Trophoblast cell (in vitro differentiated cells and primary cell): Measurements from ENCODE around the gene KLF2.
A peak's percentile ranks its signal among the peaks of the same experiment; 100 is the strongest.

Source experiments
- DNase-seq, 2 donors: peaks; one replicate each; pipeline ENCODE4 v3.0.0-alpha.2; 2016
- H2AFZ ChIP-seq: 2 replicates; pipeline ENCODE4 v1.6.1; 2013; ENCODE audit warnings: low read length, moderate library complexity, mild to moderate bottlenecking; ENCODE audit not compliant: insufficient read depth, poor library complexity
- H2AK5ac ChIP-seq: 2 replicates; pipeline ENCODE4 v1.6.1; 2013; ENCODE audit warnings: mild to moderate bottlenecking, low read length
- H2BK120ac ChIP-seq: 2 replicates; pipeline ENCODE4 v1.6.1; 2013; ENCODE audit warnings: low read length, mild to moderate bottlenecking, moderate library complexity; ENCODE audit not compliant: insufficient read depth, poor library complexity
- H2BK12ac ChIP-seq: 2 replicates; pipeline ENCODE4 v1.6.1; 2013; ENCODE audit warnings: mild to moderate bottlenecking, low read length, moderate library complexity
- H2BK5ac ChIP-seq: 2 replicates; pipeline ENCODE4 v1.6.1; 2013; ENCODE audit warnings: low read length, low read depth, moderate library complexity, mild to moderate bottlenecking; ENCODE audit not compliant: poor library complexity
- H3K14ac ChIP-seq: 2 replicates; pipeline ENCODE4 v1.6.1; 2013; ENCODE audit warnings: mild to moderate bottlenecking, low read length
- H3K18ac ChIP-seq: 2 replicates; pipeline ENCODE4 v1.6.1; 2013; ENCODE audit warnings: mild to moderate bottlenecking, low read length
- H3K23ac ChIP-seq: 2 replicates; pipeline ENCODE4 v1.6.1; 2013; ENCODE audit warnings: low read length
- H3K27ac ChIP-seq: 2 replicates; pipeline ENCODE4 v1.5.1; 2013; ENCODE audit warnings: low read depth, mild to moderate bottlenecking, inconsistent platforms, low read length, moderate library complexity
- H3K27me3 ChIP-seq: 2 replicates; pipeline ENCODE4 v1.6.1; 2013; ENCODE audit warnings: inconsistent platforms, mild to moderate bottlenecking, low read length, moderate library complexity; ENCODE audit not compliant: insufficient read depth
- H3K36me3 ChIP-seq, 2 experiments: 1 replicate in 1 of 2; 2 replicates in 1 of 2; pipeline ENCODE4 v1.6.1; 2013; ENCODE audit warnings: low read length in 2 of 2, mild to moderate bottlenecking in 2 of 2, moderate library complexity in 1 of 2; ENCODE audit not compliant: insufficient read depth in 2 of 2, control insufficient read depth in 1 of 2
- H3K4ac ChIP-seq: 2 replicates; pipeline ENCODE4 v1.6.1; 2013; ENCODE audit warnings: low read depth, mild to moderate bottlenecking, low read length, moderate library complexity
- H3K4me1 ChIP-seq, 2 experiments: 1 replicate in 1 of 2; 2 replicates in 1 of 2; pipeline ENCODE4 v1.6.1; 2013; ENCODE audit warnings: low read length in 2 of 2, mild to moderate bottlenecking in 2 of 2, moderate library complexity in 1 of 2; ENCODE audit not compliant: insufficient read depth in 2 of 2, control insufficient read depth in 1 of 2
- H3K4me2 ChIP-seq: 2 replicates; pipeline ENCODE4 v1.6.1; 2013; ENCODE audit warnings: inconsistent platforms, mild to moderate bottlenecking, low read length, moderate library complexity
- H3K4me3 ChIP-seq: 2 replicates; pipeline ENCODE4 v1.5.1; 2013; ENCODE audit warnings: mild to moderate bottlenecking, low read depth, low read length, inconsistent platforms
- H3K79me1 ChIP-seq: one replicate; pipeline ENCODE4 v1.6.1; 2013; ENCODE audit warnings: low read length
- H3K79me2 ChIP-seq: 2 replicates; pipeline ENCODE4 v1.6.1; 2013; ENCODE audit warnings: low read length, mild to moderate bottlenecking; ENCODE audit not compliant: control insufficient read depth, insufficient read depth, poor library complexity
- H3K9ac ChIP-seq: 2 replicates; pipeline ENCODE4 v1.6.1; 2013; ENCODE audit warnings: mild to moderate bottlenecking, low read length
- H3K9me3 ChIP-seq: 2 replicates; pipeline ENCODE4 v1.6.1; 2013; ENCODE audit warnings: low read depth, mild to moderate bottlenecking, control low read depth, inconsistent platforms, low read length; ENCODE audit not compliant: insufficient read depth
- H4K12ac ChIP-seq: 2 replicates; pipeline ENCODE4 v1.6.1; 2013; ENCODE audit warnings: low read depth, mild to moderate bottlenecking, low read length, moderate library complexity
- H4K8ac ChIP-seq: 2 replicates; pipeline ENCODE4 v1.6.1; 2013; ENCODE audit warnings: low read depth, mild to moderate bottlenecking, low read length, moderate library complexity
- H4K91ac ChIP-seq: one replicate; pipeline ENCODE4 v1.6.1; 2013; ENCODE audit warnings: low read depth, mild to moderate bottlenecking, low read length, moderate library complexity
- WGBS: extraction: QIAGEN DNeasy Blood & Tissue Kit; methylation state at CpG from one replicate; pipeline ENCODE4 v1.1.7; 2013; ENCODE audit warnings: missing lambda C conversion rate; ENCODE audit not compliant: insufficient read length, insufficient coverage; ENCODE audit errors: extremely low coverage; 5-methylcytosine and 5-hydroxymethylcytosine counted together

Gene KLF2

DNA sequence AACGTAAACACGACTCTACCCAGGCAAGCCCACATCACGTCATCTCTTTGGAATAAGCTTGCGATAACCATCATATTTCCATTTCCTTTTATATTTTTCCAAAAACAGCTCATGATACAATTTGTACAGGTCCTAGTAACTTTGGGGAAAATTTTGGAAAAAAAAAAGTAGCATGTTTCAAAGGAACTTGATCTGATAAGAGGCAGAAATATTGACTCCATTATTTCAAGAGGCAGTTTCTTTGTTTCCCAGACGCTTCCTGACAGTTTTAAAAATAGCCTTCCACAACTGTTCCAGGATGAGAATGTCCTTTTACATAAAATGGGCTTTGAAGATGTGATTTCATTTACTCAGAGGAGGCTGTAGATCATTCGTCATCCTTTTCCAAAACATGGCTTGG, 23.1 kb downstream of the KLF2 start:
- Histone ChIP-seq H4K8ac (no peak overlapping the region), H2BK5ac (no peak overlapping the region), H3K14ac (no peak overlapping the region), H3K9me3 (no peaks in the 10 kb centered on the region), H4K12ac (no peak overlapping the region), H3K79me1 (no peaks in the 10 kb centered on the region), H2BK12ac (no peak overlapping the region), H3K23ac (no peak overlapping the region), H2AK5ac (no peak overlapping the region), H3K4me2 (no peak overlapping the region), H3K4ac (no peak overlapping the region), H3K4me3 (no peak overlapping the region), H3K36me3 (no peaks in the 10 kb centered on the region), H3K27me3 (no peaks in the 10 kb centered on the region), H2BK120ac (no peak overlapping the region), H3K9ac (no peak overlapping the region), H3K79me2 (no peaks in the 10 kb centered on the region), H4K91ac (no peak overlapping the region), H3K4me1 (no peaks in the 10 kb centered on the region), H2AFZ (no peak overlapping the region), H3K18ac (no peak overlapping the region), H3K27ac (no peak overlapping the region)
- WGBS, result no CpG with 5 or more reads among the region's 6 CpGs
- DNase-seq, result no peak

DNA sequence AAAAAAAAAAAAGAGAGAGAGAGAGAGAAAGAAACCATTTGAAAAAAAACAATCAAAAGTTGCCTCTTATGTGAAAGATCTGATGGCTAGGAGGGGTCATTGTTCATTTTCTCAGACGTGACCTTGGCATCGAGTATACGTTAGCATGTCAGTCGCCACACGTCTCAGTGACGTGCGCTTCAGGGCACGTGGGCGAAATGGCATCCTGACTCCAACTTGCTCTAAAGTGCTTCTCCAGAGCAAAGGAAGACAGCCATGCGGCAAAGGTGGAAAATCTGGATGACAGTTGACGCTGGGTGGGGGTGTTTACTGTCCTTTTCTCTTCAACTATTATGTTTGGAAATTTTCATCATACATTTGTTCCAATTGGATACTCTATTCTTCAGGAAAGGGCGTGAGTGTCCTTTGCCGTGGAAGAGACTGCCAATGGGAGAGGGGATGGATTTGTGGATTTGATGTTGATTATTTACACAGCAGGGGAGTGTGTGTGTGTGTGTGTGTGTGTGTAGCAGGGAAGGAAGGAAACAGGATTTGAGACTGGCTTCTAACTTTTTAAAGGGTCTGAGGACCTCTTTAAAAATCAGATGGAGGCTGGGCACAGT, 25.0 kb downstream of the KLF2 start:
- Histone ChIP-seq H3K27ac (no peak overlapping the region), H4K91ac (no peak overlapping the region), H3K23ac (no peak overlapping the region), H4K8ac (no peak overlapping the region), H2AK5ac (no peak overlapping the region), H2AFZ (no peak overlapping the region), H4K12ac (no peak overlapping the region), H3K9ac (no peak overlapping the region), H3K27me3 (no peaks in the 10 kb centered on the region), H3K79me1 (no peaks in the 10 kb centered on the region), H3K18ac (no peak overlapping the region), H2BK5ac (no peak overlapping the region), H3K79me2 (no peaks in the 10 kb centered on the region), H2BK12ac (no peak overlapping the region), H3K14ac (no peak overlapping the region), H3K4me2 (no peak overlapping the region), H3K4ac (no peak overlapping the region), H3K36me3 (no peaks in the 10 kb centered on the region), H3K9me3 (no peaks in the 10 kb centered on the region), H3K4me3 (no peak overlapping the region), H2BK120ac (no peak overlapping the region), H3K4me1 (no peaks in the 10 kb centered on the region)
- no CpG with 5 or more reads among the region's 13 CpGs for WGBS
- DNase-seq, result no peak

DNA sequence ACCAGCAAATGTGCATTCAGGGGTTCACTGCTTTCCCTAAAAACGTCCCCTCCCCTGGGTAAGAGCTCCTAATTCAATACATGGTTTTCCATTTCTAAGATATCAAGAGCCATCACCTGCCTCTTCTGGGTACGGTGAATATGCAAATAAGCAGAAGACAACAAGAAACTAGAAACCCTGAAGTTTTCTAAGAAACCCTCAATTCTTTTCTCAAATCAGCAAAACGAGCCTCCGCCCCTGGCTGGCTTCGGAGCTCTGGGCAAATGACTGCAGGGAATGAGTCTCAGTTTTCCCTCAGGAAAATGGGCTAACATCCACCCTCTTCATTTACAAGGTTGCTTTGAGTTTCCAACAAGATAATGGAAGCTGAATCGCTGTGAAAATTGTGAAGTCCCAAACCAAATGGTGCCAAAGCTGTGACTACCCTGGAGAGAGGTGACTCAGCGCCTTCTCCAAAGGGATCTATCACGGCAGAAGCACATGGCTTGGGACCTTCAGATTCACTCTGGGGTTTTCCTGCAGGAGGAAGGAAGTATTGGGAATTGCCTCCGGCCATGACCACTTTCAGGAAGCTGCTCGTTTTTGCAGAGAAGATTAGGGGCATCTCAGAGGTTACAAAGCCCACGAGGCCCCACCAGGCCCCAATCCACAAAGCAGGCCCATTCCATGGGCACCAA, 26.6 kb downstream of the KLF2 start:
- Histone ChIP-seq H3K36me3 (peaks cover 4 to 6% of the 10 kb centered on the region in 2 experiments), H3K9ac (no peak overlapping the region), H3K79me1 (no peaks in the 10 kb centered on the region), H3K27ac (no peak overlapping the region), H3K4me1 (no peaks in the 10 kb centered on the region), H3K18ac (no peak overlapping the region), H3K23ac (no peak overlapping the region), H2BK120ac (no peak overlapping the region), H2BK12ac (no peak overlapping the region), H2AK5ac (no peak overlapping the region), H2BK5ac (no peak overlapping the region), H4K8ac (no peak overlapping the region), H4K12ac (no peak overlapping the region), H3K14ac (no peak overlapping the region), H2AFZ (no peak overlapping the region), H3K4me3 (no peak overlapping the region), H3K4me2 (no peak overlapping the region), H3K9me3 (no peaks in the 10 kb centered on the region), H3K4ac (no peak overlapping the region), H3K27me3 (no peaks in the 10 kb centered on the region), H4K91ac (no peak overlapping the region), H3K79me2 (no peaks in the 10 kb centered on the region)
- DNase-seq, result peak in 1 of 2 donors; percentile 15
- no CpG with 5 or more reads among the region's 11 CpGs for WGBS

DNA sequence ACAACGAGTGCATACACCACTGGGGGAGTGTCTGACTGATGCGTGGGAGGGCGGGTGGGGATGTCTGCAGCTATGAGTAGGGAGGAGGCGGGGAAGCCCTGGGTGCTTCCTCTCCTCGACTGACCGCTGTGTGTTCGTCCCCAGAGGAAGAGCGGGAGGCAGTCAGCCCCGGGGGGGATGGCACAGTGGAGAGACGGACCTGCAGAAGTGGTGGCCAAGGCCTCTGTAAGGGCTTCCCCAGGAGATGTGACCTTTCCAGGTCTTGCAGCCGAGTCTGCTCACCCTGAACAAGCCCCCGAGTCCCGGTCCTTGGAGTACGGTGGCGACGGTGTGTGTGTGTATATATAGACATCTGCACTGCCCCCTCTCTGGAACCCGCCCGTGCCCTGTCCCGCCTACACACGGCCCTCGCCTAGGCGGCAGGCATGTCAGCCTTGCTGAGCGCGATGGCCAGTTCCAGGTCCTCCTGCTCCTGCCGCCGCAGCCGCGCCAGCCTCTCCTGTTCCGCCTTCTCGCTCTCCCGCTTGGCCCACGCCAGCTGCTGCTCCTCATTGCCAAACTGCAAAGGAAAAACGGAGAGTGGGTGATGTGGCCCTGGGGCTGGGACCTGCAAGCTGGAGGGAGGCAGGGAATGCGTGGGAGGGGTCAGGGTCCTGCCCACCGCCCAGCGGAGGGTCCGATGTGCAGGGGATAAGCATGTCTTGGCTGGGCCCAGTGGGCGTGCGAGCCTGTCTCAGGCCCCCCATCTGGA, 30.8 kb downstream of the KLF2 start:
- H3K27ac ChIP-seq, result no peak overlapping the region
- H4K91ac ChIP-seq, result no peak overlapping the region
- no peak overlapping the region for H3K14ac ChIP-seq
- no peaks in the 10 kb centered on the region for H3K4me1 ChIP-seq
- DNase-seq, result no peak
- H3K79me1 ChIP-seq, result no peaks in the 10 kb centered on the region
- no peak overlapping the region for H3K9ac ChIP-seq
- H3K36me3 ChIP-seq, result peaks cover 12% of the 10 kb centered on the region in 2 experiments
- no peak overlapping the region for H3K4ac ChIP-seq
- no peak overlapping the region for H3K18ac ChIP-seq
- no peak overlapping the region for H2AK5ac ChIP-seq
- H3K79me2 ChIP-seq, result no peaks in the 10 kb centered on the region
- H4K12ac ChIP-seq, result no peak overlapping the region
- WGBS, result no CpG with 5 or more reads among the region's 39 CpGs
- H2BK5ac ChIP-seq, result no peak overlapping the region
- no peak overlapping the region for H3K23ac ChIP-seq
- H3K4me2 ChIP-seq, result no peak overlapping the region
- peaks cover 2% of the 10 kb centered on the region for H3K9me3 ChIP-seq
- no peak overlapping the region for H4K8ac ChIP-seq
- no peak overlapping the region for H2BK12ac ChIP-seq
- H3K27me3 ChIP-seq, result no peaks in the 10 kb centered on the region
- H3K4me3 ChIP-seq, result no peak overlapping the region
- H2AFZ ChIP-seq, result no peak overlapping the region
- H2BK120ac ChIP-seq, result no peak overlapping the region
